Sigmoid colon (tissue), 7 donors: ENCODE results near the gene RXRG. TPM values are rescaled to one million over a fixed set of nuclear protein-coding genes. Genes with fewer than 3 reads are reported as not detected.

Experiments used
- DNase-seq: peaks from one replicate; pipeline ENCODE4 v3.0.0-alpha.2; 2019
- H3K27ac ChIP-seq, 4 donors: fragments of 200-600 bp; sonication (generic); one replicate each; pipeline ENCODE4 v1.5.1; 2016 to 2019; ENCODE audit warnings: mild to moderate bottlenecking in 1 of 4
- H3K27me3 ChIP-seq, 3 donors: fragments of 200-600 bp; sonication (generic); one replicate each; pipeline ENCODE4 v1.5.1; 2019; ENCODE audit warnings: mild to moderate bottlenecking in 1 of 3
- H3K36me3 ChIP-seq, 4 donors: fragments of 200-600 bp; sonication (generic); one replicate each; pipeline ENCODE4 v1.5.1; 2016 to 2019
- H3K4me1 ChIP-seq, 4 donors: fragments of 200-600 bp; sonication (generic); one replicate each; pipeline ENCODE4 v1.5.1; 2017 to 2019
- H3K4me3 ChIP-seq, 4 donors: fragments of 200-600 bp; sonication (generic); one replicate each; pipeline ENCODE4 v1.5.1; 2017 to 2019; ENCODE audit warnings: mild to moderate bottlenecking in 2 of 4, moderate library complexity in 1 of 4
- H3K9me3 ChIP-seq, 4 donors: fragments of 200-600 bp in 3 of 4; sonication (generic) in 3 of 4; one replicate each; pipeline versions ENCODE4 v1.5.1 to v1.6.1; 2013 to 2019
- EP300 ChIP-seq, 4 donors: sonication (generic); formaldehyde crosslinking; IDR thresholded peaks; one replicate each; pipeline ENCODE4 v1.6.1; 2017; ENCODE audit warnings: antibody characterized with exemption in 4 of 4
- POLR2A ChIP-seq, 2 donors: fragments of 450-650 bp; IDR thresholded peaks; one replicate each; pipeline ENCODE4 v1.6.1; 2016; ENCODE audit warnings: antibody characterized with exemption in 2 of 2, mild to moderate bottlenecking in 2 of 2, moderate library complexity in 2 of 2
- POLR2AphosphoS5 ChIP-seq, 4 donors: sonication (generic); formaldehyde crosslinking; IDR thresholded peaks; one replicate each; pipeline ENCODE4 v1.6.1; 2017; ENCODE audit warnings: antibody characterized with exemption in 4 of 4
- WGBS, 2 donors: extraction: QIAGEN DNeasy Blood & Tissue Kit; methylation state at CpG; one replicate each; pipeline ENCODE4 v1.1.7; 2013; 5-methylcytosine and 5-hydroxymethylcytosine counted together
- intact Hi-C: fragments of 100-400 bp; cut with DNase I; formaldehyde crosslinking; loops from one replicate; pipeline ENCODE4 v1.15.1; 2023
- polyA plus RNA-seq, 3 donors: library from polyadenylated mRNA; stranded (reverse); fragments of 200-250 nt; gene quantifications; one replicate each; pipeline ENCODE4 v1.2.3, GENCODE V29; 2013
- total RNA-seq, 4 donors: library from RNA; depleted of rRNA; stranded (reverse); fragments of >200 nt; gene quantifications; one replicate each; pipeline ENCODE4 v1.1.0, GENCODE V29; 2016
- TF ChIP-seq, protein P1 (sequence below), 4 experiments: fragments of 450-650 bp in 3 of 4; fragments of 200-600 bp in 1 of 4; IDR thresholded peaks; one replicate each; pipeline ENCODE4 v1.5.1; 2016 to 2019; ENCODE audit warnings: antibody characterized with exemption in 4 of 4, mild to moderate bottlenecking in 3 of 4, moderate library complexity in 2 of 4
- donor health status: healthy with polysubstance abuse.
- donor health status: Bipolar disorder and iron deficiency.
- donor health status: healthy.

RXRG gene
- total and polyA plus RNA-seq, 7 donors, result 0.55 to 2.1 (median 1.2) TPM

DNA sequence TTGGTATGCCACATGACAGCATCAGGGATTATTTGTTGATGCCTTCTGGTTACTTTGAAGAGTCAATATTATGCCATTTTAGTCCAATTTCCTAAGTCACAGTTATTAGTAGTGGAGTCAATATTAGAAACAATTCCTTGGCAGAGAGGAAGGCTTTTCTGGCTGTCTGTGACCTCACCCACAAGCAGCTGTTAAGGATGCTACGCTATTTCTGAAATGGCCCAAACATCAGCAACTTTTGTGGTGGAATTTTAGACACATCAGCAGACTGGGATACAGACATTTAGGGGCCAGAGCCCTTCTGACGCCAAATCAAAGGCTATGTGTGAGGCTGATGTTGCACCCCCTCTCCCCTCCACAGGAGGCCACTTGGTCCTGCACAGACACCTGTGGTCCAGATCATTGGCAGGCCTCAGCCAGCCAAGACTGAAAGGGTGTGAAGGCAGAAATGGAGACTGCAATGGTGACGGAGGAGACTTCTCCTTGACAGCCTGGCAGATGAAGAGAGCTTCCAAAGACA, 9.2 kb upstream of the RXRG start:
- intact Hi-C loops, result no loop called here
- Histone ChIP-seq H3K27ac (no peak overlapping the region), H3K4me3 (no peak overlapping the region), H3K9me3 (no peaks in the 10 kb centered on the region), H3K36me3 (no peaks in the 10 kb centered on the region), H3K4me1 (no peaks in the 10 kb centered on the region), H3K27me3 (no peaks in the 10 kb centered on the region)
- no peak for DNase-seq
- 78 to 79% methylated on average over 3 of the region's 3 CpGs for WGBS, 2 donors
- TF ChIP-seq POLR2AphosphoS5 (IDR thresholded peaks at IDR 0.05), result no peak
- no peak for TF ChIP-seq POLR2A (IDR thresholded peaks at IDR 0.05)
- TF ChIP-seq EP300 (IDR thresholded peaks at IDR 0.05), result no peak
- TF ChIP-seq, protein P1, sequence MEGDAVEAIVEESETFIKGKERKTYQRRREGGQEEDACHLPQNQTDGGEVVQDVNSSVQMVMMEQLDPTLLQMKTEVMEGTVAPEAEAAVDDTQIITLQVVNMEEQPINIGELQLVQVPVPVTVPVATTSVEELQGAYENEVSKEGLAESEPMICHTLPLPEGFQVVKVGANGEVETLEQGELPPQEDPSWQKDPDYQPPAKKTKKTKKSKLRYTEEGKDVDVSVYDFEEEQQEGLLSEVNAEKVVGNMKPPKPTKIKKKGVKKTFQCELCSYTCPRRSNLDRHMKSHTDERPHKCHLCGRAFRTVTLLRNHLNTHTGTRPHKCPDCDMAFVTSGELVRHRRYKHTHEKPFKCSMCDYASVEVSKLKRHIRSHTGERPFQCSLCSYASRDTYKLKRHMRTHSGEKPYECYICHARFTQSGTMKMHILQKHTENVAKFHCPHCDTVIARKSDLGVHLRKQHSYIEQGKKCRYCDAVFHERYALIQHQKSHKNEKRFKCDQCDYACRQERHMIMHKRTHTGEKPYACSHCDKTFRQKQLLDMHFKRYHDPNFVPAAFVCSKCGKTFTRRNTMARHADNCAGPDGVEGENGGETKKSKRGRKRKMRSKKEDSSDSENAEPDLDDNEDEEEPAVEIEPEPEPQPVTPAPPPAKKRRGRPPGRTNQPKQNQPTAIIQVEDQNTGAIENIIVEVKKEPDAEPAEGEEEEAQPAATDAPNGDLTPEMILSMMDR (IDR thresholded peaks at IDR 0.05), result no peak

DNA sequence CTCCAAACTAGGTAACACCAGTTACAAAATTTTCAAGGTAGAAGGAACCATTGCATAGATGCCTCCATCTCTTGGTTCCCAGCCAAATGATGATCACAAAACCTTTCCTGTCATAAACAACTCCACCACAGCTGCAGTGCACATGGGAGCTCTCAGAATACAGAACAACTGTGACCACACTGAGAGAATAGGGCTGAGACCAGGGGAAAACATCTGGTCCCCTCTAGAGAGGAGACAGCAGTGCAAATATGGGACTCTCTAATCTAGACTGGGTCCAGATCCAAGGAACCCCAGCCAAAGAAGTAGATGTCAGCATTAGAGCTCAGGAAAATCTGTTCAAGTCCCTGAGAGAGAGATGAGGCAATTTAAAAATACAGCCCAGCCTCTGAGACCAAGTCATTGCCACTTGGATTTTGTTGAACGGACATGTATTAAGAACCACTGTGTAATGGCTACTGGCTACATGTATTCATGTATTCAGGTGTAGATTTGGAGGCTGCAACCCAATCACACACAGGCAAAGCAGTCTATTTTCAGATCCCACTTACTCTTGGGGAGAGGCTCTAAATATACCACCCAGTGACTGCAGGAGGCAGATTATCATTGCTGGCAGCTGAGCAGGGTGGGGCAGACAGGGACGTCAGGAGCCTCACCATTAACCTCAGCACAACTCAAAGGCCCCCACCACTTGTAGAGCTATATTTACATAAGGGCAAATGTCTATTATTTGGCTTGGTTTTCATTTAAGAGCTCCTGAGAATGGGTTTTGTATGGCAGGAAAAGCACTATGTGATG, 7.6 kb upstream of the RXRG start:
- no peak overlapping the region for H3K27ac ChIP-seq
- no peaks in the 10 kb centered on the region for H3K9me3 ChIP-seq
- intact Hi-C loops, result no loop called here
- H3K4me1 ChIP-seq, result no peaks in the 10 kb centered on the region
- no peaks in the 10 kb centered on the region for H3K27me3 ChIP-seq
- H3K36me3 ChIP-seq, result no peaks in the 10 kb centered on the region
- no peak for TF ChIP-seq POLR2A (IDR thresholded peaks at IDR 0.05)
- TF ChIP-seq, protein P1 (IDR thresholded peaks at IDR 0.05), result no peak
- no peak for TF ChIP-seq POLR2AphosphoS5 (IDR thresholded peaks at IDR 0.05)
- no peak for TF ChIP-seq EP300 (IDR thresholded peaks at IDR 0.05)
- no peak overlapping the region for H3K4me3 ChIP-seq
- no peak for DNase-seq
- WGBS, 2 donors, result 45 to 54% methylated on average over 2 of the region's 2 CpGs

DNA sequence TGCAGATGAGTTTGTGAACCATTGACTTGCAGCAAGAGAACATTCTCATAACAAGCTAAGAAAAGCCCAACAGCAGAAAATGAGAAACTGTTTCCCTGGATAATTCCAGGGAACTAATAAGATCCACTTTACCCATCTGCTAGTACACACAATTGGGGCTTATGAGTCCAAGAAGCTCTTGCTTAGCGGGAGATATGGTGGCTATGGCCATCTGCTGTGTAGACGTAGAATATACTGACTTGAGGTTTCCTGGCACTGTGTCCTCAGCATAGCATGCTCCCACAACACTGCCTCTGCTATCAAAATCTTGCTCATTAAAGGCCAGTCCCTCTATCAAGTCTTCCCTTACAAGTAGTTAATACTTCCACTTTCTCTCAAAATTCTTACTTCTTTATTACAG, 6.8 kb upstream of the RXRG start:
- no peaks in the 10 kb centered on the region for H3K9me3 ChIP-seq
- no peak overlapping the region for H3K27ac ChIP-seq
- no peak for DNase-seq
- no peaks in the 10 kb centered on the region for H3K36me3 ChIP-seq
- TF ChIP-seq POLR2A (IDR thresholded peaks at IDR 0.05) (no peak), EP300 (IDR thresholded peaks at IDR 0.05) (no peak), POLR2AphosphoS5 (IDR thresholded peaks at IDR 0.05) (no peak)
- TF ChIP-seq, protein P1 (IDR thresholded peaks at IDR 0.05), result no peak
- intact Hi-C loops, result no loop called here
- 86 to 90% methylated on average over 2 of the region's 2 CpGs for WGBS, 2 donors
- H3K4me1 ChIP-seq, result no peaks in the 10 kb centered on the region
- no peak overlapping the region for H3K4me3 ChIP-seq
- no peaks in the 10 kb centered on the region for H3K27me3 ChIP-seq

DNA sequence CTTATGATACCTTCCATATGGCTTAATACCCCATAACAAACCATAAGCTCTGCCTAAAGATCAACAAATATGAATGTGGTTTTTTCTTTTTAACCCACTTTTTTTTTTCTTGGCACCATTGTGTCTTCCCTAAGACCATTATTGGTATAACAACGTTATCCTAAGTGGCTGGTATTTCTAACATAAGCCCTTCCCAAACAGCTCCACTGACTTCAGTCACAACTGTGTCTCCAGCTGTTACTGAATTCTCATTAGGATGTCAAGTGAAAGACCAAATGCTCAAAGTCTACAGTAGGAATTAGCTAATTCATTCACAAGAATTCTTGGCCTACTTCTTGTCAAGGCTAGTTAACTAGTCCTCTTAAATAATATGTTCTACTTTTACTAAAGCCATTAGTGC, 4.2 kb upstream of the RXRG start:
- WGBS, 2 donors, result 31 to 42% methylated on average over 1 of the region's 1 CpG
- intact Hi-C loops, result no loop called here

More for the DNA sequence above, 4.2 kb upstream of the RXRG start:
- Histone ChIP-seq H3K9me3 (no peaks in the 10 kb centered on the region), H3K4me3 (no peak overlapping the region), H3K4me1 (peaks cover 0 to 14% (median 12%) of the 10 kb centered on the region in 4 donors), H3K27ac (no peak overlapping the region), H3K36me3 (no peaks in the 10 kb centered on the region), H3K27me3 (peaks cover 10 to 25% (median 18%) of the 10 kb centered on the region in 3 donors)
- no peak for TF ChIP-seq EP300 (IDR thresholded peaks at IDR 0.05)
- no peak for TF ChIP-seq POLR2AphosphoS5 (IDR thresholded peaks at IDR 0.05)
- TF ChIP-seq, protein P1 (IDR thresholded peaks at IDR 0.05), result no peak
- no peak for TF ChIP-seq POLR2A (IDR thresholded peaks at IDR 0.05)
- no peak for DNase-seq
